Mesenchymal stem cell (in vitro differentiated cells and primary cell): Measurements from ENCODE around the gene RAB14.

ENCODE experiments used
- DNase-seq: peaks from one replicate; pipeline ENCODE4 v3.0.0-alpha.2; 2013
- H2AFZ ChIP-seq: one replicate; pipeline ENCODE4 v1.6.1; 2013; ENCODE audit warnings: low read depth, mild to moderate bottlenecking, control low read depth, inconsistent platforms, low read length, moderate library complexity
- H2AK5ac ChIP-seq: 2 replicates; pipeline ENCODE4 v1.6.1; 2013; ENCODE audit warnings: low read length, moderate library complexity, mild to moderate bottlenecking, inconsistent platforms; ENCODE audit not compliant: severe bottlenecking
- H2BK120ac ChIP-seq: one replicate; pipeline ENCODE4 v1.6.1; 2013; ENCODE audit warnings: low read depth, mild to moderate bottlenecking, inconsistent platforms, low read length, moderate library complexity
- H2BK12ac ChIP-seq, 2 experiments: one replicate each; pipeline ENCODE4 v1.6.1; 2013; ENCODE audit warnings: inconsistent platforms in 2 of 2, low read length in 2 of 2, mild to moderate bottlenecking in 2 of 2, moderate library complexity in 2 of 2, control low read depth in 1 of 2
- H2BK15ac ChIP-seq: one replicate; pipeline ENCODE4 v1.6.1; 2013; ENCODE audit warnings: mild to moderate bottlenecking, low read depth, inconsistent platforms; ENCODE audit not compliant: poor library complexity, severe bottlenecking
- H2BK5ac ChIP-seq: 2 replicates; pipeline ENCODE4 v1.6.1; 2013; ENCODE audit warnings: low read depth, mild to moderate bottlenecking, low read length, control low read depth, inconsistent platforms; ENCODE audit not compliant: poor library complexity, severe bottlenecking
- H3K14ac ChIP-seq, 2 experiments: one replicate each; pipeline ENCODE4 v1.6.1; 2013; ENCODE audit warnings: inconsistent platforms in 2 of 2, low read length in 2 of 2, control low read depth in 1 of 2, mild to moderate bottlenecking in 1 of 2, moderate library complexity in 1 of 2
- H3K18ac ChIP-seq, 2 experiments: one replicate each; pipeline ENCODE4 v1.6.1; 2013; ENCODE audit warnings: inconsistent platforms in 2 of 2, low read length in 2 of 2, control low read depth in 1 of 2, low read depth in 1 of 2, mild to moderate bottlenecking in 1 of 2
- H3K23ac ChIP-seq, 2 experiments: one replicate each; pipeline ENCODE4 v1.6.1; 2013; ENCODE audit warnings: inconsistent platforms in 2 of 2, low read length in 2 of 2, mild to moderate bottlenecking in 2 of 2, moderate library complexity in 2 of 2, control low read depth in 1 of 2
- H3K27ac ChIP-seq: 2 replicates; pipeline ENCODE4 v1.5.1; 2013; ENCODE audit warnings: mild to moderate bottlenecking, moderate library complexity, low read length, control low read depth, inconsistent platforms; ENCODE audit not compliant: poor library complexity, severe bottlenecking
- H3K27me3 ChIP-seq, 2 experiments: 2 replicates each; pipeline versions ENCODE4 v1.6.1 to v1.7.0; 2013; ENCODE audit warnings: low read length in 2 of 2, mild to moderate bottlenecking in 2 of 2, moderate library complexity in 2 of 2, control low read depth in 1 of 2, inconsistent platforms in 1 of 2; ENCODE audit not compliant: control insufficient read depth in 1 of 2, insufficient read depth in 1 of 2
- H3K36me3 ChIP-seq, 2 experiments: 2 replicates each; pipeline versions ENCODE4 v1.6.1 to v1.7.0; 2013; ENCODE audit warnings: low read length in 2 of 2, control low read depth in 1 of 2, inconsistent platforms in 1 of 2, low read depth in 1 of 2, mild to moderate bottlenecking in 1 of 2; ENCODE audit not compliant: insufficient read depth in 2 of 2, control insufficient read depth in 1 of 2
- H3K4ac ChIP-seq, 2 experiments: one replicate each; pipeline ENCODE4 v1.6.1; 2013; ENCODE audit warnings: inconsistent platforms in 2 of 2, low read length in 2 of 2, mild to moderate bottlenecking in 2 of 2, moderate library complexity in 2 of 2, control low read depth in 1 of 2, low read depth in 1 of 2
- H3K4me1 ChIP-seq: 2 replicates; pipeline ENCODE4 v1.6.1; 2013; ENCODE audit warnings: low read depth, low read length, control low read depth; ENCODE audit not compliant: control insufficient read depth, insufficient read depth
- H3K4me2 ChIP-seq: 2 replicates; pipeline ENCODE4 v1.6.1; 2013; ENCODE audit warnings: low read length, mild to moderate bottlenecking, inconsistent platforms; ENCODE audit not compliant: poor library complexity, severe bottlenecking
- H3K4me3 ChIP-seq, 2 experiments: 2 replicates each; pipeline versions ENCODE4 v1.5.1 to v1.7.0; 2013; ENCODE audit warnings: low read length in 2 of 2, mild to moderate bottlenecking in 2 of 2, control low read depth in 1 of 2, low read depth in 1 of 2; ENCODE audit not compliant: insufficient read depth in 1 of 2
- H3K79me1 ChIP-seq: replicated peaks from 2 replicates; pipeline ENCODE4 v1.6.1; 2013; ENCODE audit warnings: mild to moderate bottlenecking, control low read depth, low read length, inconsistent platforms; ENCODE audit not compliant: poor library complexity, severe bottlenecking
- H3K9ac ChIP-seq: 2 replicates; pipeline ENCODE4 v1.7.0; 2013; ENCODE audit warnings: mild to moderate bottlenecking, low read length, moderate library complexity
- H3K9me3 ChIP-seq: 2 replicates; pipeline ENCODE4 v1.7.0; 2013; ENCODE audit warnings: mild to moderate bottlenecking, low read length; ENCODE audit not compliant: control insufficient read depth
- H4K8ac ChIP-seq: one replicate; pipeline ENCODE4 v1.6.1; 2013; ENCODE audit warnings: inconsistent platforms, mild to moderate bottlenecking, low read length, moderate library complexity
- H4K91ac ChIP-seq: one replicate; pipeline ENCODE4 v1.6.1; 2013; ENCODE audit warnings: mild to moderate bottlenecking, low read length, inconsistent platforms
- WGBS: methylation state at CpG from one replicate; pipeline ENCODE4 v1.1.7; 2013; ENCODE audit warnings: mixed read lengths; 5-methylcytosine and 5-hydroxymethylcytosine counted together

RAB14 gene

GRCh38 chr9:121232251-121232650 lies 30.6 kb upstream of the RAB14 start:
- H4K8ac ChIP-seq, result no peak overlapping the region
- H2AK5ac ChIP-seq, result no peak overlapping the region
- no peaks in the 10 kb centered on the region for H3K79me1 ChIP-seq
- 100% methylated on average over 1 of the region's 4 CpGs for WGBS
- H4K91ac ChIP-seq, result no peak overlapping the region
- no peak overlapping the region for H3K4me3 ChIP-seq
- no peak overlapping the region for H2BK12ac ChIP-seq
- no peak overlapping the region for H2BK15ac ChIP-seq
- H2BK120ac ChIP-seq, result no peak overlapping the region
- no peak overlapping the region for H3K4me2 ChIP-seq
- no peak overlapping the region for H3K9ac ChIP-seq
- H3K36me3 ChIP-seq, result peaks cover 0 to 5% of the 10 kb centered on the region in 2 experiments
- H3K18ac ChIP-seq, result no peak overlapping the region
- no peak overlapping the region for H2AFZ ChIP-seq
- no peak overlapping the region for H3K23ac ChIP-seq
- no peak overlapping the region for H2BK5ac ChIP-seq
- H3K4me1 ChIP-seq, result peaks cover 3% of the 10 kb centered on the region
- H3K27me3 ChIP-seq, result no peaks in the 10 kb centered on the region
- no peak overlapping the region for H3K27ac ChIP-seq
- no peaks in the 10 kb centered on the region for H3K9me3 ChIP-seq
- H3K4ac ChIP-seq, result no peak overlapping the region
- H3K14ac ChIP-seq, result no peak overlapping the region
- DNase-seq, result no peak

GRCh38 chr9:121230256-121230655 lies 28.6 kb upstream of the RAB14 start:
- H3K79me1 ChIP-seq, result no peaks in the 10 kb centered on the region
- no peak overlapping the region for H4K91ac ChIP-seq
- peaks cover 0 to 5% of the 10 kb centered on the region in 2 experiments for H3K36me3 ChIP-seq
- no peak overlapping the region for H2BK12ac ChIP-seq
- no peak overlapping the region for H2BK5ac ChIP-seq
- no peak overlapping the region for H3K27ac ChIP-seq
- H4K8ac ChIP-seq, result no peak overlapping the region
- peaks cover 3% of the 10 kb centered on the region for H3K4me1 ChIP-seq
- no peak overlapping the region for H3K4me3 ChIP-seq
- no peaks in the 10 kb centered on the region for H3K9me3 ChIP-seq
- H3K9ac ChIP-seq, result no peak overlapping the region
- no peak overlapping the region for H3K14ac ChIP-seq
- no peak overlapping the region for H2AK5ac ChIP-seq
- no peak overlapping the region for H3K23ac ChIP-seq
- no peak overlapping the region for H2BK15ac ChIP-seq
- DNase-seq, result no peak
- no peak overlapping the region for H3K18ac ChIP-seq
- no peak overlapping the region for H3K4me2 ChIP-seq
- no peak overlapping the region for H2AFZ ChIP-seq
- no peak overlapping the region for H2BK120ac ChIP-seq
- 95% methylated on average over 3 of the region's 5 CpGs for WGBS
- H3K4ac ChIP-seq, result no peak overlapping the region
- H3K27me3 ChIP-seq, result no peaks in the 10 kb centered on the region

GRCh38 chr9:121227862-121228261 lies 26.2 kb upstream of the RAB14 start:
- Histone ChIP-seq H3K9me3 (no peaks in the 10 kb centered on the region), H3K18ac (no peak overlapping the region), H4K8ac (no peak overlapping the region), H2BK5ac (no peak overlapping the region), H3K9ac (no peak overlapping the region), H2BK15ac (no peak overlapping the region), H2AK5ac (no peak overlapping the region), H3K4ac (no peak overlapping the region), H3K14ac (no peak overlapping the region), H3K4me2 (no peak overlapping the region), H3K23ac (no peak overlapping the region), H2AFZ (no peak overlapping the region), H3K36me3 (peaks cover 0 to 5% of the 10 kb centered on the region in 2 experiments), H2BK120ac (no peak overlapping the region), H3K4me3 (no peak overlapping the region), H3K27me3 (no peaks in the 10 kb centered on the region), H4K91ac (no peak overlapping the region), H3K4me1 (no peaks in the 10 kb centered on the region), H2BK12ac (no peak overlapping the region), H3K79me1 (no peaks in the 10 kb centered on the region), H3K27ac (no peak overlapping the region)
- DNase-seq, result no peak
- 94% methylated on average over 3 of the region's 4 CpGs for WGBS

GRCh38 chr9:121226175-121226574 lies 24.5 kb upstream of the RAB14 start:
- no peak overlapping the region for H3K4ac ChIP-seq
- 100% methylated on average over 1 of the region's 2 CpGs for WGBS
- H2AFZ ChIP-seq, result no peak overlapping the region
- H3K18ac ChIP-seq, result no peak overlapping the region
- peaks cover 0 to 2% of the 10 kb centered on the region in 2 experiments for H3K36me3 ChIP-seq
- H2BK15ac ChIP-seq, result no peak overlapping the region
- no peak overlapping the region for H2BK12ac ChIP-seq
- H3K23ac ChIP-seq, result no peak overlapping the region
- no peak for DNase-seq
- no peak overlapping the region for H2AK5ac ChIP-seq
- no peak overlapping the region for H3K27ac ChIP-seq
- H4K8ac ChIP-seq, result no peak overlapping the region
- no peak overlapping the region for H3K4me2 ChIP-seq
- no peaks in the 10 kb centered on the region for H3K27me3 ChIP-seq
- no peaks in the 10 kb centered on the region for H3K9me3 ChIP-seq
- peaks cover 1% of the 10 kb centered on the region for H3K4me1 ChIP-seq
- H3K4me3 ChIP-seq, result no peak overlapping the region
- H3K14ac ChIP-seq, result no peak overlapping the region
- no peak overlapping the region for H3K9ac ChIP-seq
- H3K79me1 ChIP-seq, result no peaks in the 10 kb centered on the region
- no peak overlapping the region for H4K91ac ChIP-seq
- H2BK120ac ChIP-seq, result no peak overlapping the region
- no peak overlapping the region for H2BK5ac ChIP-seq
